GM12872 (cell line): ENCODE measurements around the gene IL36RN.
A peak's percentile ranks its signal among the peaks of the same experiment; 100 is the strongest.

Experiments used
- TF ChIP-seq, protein P1 (sequence below): IDR thresholded peaks from 3 replicates; pipeline ENCODE4 v1.5.1; 2011; ENCODE audit warnings: low read depth, mild to moderate bottlenecking, low read length, moderate library complexity; ENCODE audit not compliant: insufficient read depth

The IL36RN gene

DNA sequence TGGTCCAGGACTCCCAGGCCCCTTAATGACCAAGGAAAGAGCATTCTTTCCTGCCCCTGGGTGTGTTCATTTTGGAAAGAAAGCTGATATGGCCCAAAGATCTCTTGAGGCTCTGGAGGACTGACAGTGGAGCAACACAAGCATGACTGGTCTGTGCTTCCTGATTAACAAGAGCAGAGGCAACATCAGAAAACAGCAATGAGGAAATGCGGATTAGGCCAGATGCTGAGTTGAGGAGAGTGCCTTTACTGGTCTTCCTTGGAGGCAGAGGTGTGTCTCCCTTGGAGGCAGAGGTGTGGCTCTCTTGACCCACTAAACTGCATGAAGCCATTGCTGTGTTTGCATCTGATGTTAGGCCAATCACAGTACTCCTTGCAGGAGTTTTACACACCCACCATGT lies 26.3 kb upstream of the IL36RN start:
- TF ChIP-seq, protein P1, sequence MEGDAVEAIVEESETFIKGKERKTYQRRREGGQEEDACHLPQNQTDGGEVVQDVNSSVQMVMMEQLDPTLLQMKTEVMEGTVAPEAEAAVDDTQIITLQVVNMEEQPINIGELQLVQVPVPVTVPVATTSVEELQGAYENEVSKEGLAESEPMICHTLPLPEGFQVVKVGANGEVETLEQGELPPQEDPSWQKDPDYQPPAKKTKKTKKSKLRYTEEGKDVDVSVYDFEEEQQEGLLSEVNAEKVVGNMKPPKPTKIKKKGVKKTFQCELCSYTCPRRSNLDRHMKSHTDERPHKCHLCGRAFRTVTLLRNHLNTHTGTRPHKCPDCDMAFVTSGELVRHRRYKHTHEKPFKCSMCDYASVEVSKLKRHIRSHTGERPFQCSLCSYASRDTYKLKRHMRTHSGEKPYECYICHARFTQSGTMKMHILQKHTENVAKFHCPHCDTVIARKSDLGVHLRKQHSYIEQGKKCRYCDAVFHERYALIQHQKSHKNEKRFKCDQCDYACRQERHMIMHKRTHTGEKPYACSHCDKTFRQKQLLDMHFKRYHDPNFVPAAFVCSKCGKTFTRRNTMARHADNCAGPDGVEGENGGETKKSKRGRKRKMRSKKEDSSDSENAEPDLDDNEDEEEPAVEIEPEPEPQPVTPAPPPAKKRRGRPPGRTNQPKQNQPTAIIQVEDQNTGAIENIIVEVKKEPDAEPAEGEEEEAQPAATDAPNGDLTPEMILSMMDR = no peak

DNA sequence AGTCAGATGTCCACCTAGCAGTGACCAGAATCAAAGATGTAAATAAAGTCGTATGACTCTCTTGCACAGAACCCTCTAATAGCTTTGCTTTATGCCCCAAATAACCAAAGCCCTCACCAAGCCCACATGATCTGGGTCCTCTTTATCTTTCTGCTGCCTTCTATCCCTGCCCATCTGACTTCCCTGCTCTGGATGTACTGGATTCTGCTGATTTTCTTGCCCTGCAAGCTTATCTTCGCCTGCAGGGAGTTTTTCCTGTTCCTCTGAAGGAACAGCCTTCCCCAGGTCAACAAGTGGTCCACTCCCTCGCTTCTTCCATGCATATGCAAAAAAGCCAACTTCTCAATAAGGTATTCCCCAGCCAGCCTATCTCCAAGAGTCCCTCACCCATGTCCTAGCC lies 25.0 kb upstream of the IL36RN start:
- TF ChIP-seq, protein P1 = no peak

DNA sequence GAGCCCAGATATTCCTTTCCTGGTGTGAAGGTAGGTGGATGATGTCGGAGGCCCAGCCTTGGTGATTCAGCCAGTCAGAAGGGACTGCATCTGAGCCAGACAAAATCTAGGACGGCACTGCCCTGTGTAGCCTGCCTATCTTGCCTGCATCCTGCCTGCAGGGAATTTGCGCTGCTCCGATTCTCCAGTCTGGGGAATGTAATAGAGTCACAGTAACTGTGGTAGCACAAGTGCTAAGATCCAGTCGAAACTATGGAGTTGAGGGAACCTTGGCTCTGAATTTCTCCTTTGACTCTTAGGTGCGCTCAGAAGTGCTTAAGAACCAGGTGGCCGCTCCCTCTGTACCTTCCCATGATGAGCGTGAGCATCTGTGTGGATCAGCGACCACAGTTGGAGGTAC lies 22.2 kb upstream of the IL36RN start:
- TF ChIP-seq, protein P1 = no peak

DNA sequence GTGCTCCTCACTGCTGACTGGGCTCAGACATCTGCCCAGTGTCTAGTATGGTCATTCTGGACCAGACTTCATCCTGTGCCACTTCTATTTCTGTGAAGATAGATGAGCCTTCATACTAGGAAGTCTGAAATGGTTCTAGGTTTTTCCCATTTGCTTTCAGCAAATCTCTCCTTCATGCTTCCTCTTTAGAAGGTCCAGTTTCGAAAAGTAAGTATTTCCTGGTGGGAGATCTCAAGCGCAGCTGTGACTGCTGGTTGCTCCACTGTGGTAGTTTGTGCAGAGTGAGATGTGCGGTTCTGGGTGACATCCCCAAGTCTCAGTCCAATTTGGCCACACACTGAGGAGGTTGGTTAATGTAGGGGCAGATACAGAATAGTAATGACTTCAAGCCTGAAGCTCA lies 20.7 kb upstream of the IL36RN start:
- TF ChIP-seq, protein P1 = no peak

DNA sequence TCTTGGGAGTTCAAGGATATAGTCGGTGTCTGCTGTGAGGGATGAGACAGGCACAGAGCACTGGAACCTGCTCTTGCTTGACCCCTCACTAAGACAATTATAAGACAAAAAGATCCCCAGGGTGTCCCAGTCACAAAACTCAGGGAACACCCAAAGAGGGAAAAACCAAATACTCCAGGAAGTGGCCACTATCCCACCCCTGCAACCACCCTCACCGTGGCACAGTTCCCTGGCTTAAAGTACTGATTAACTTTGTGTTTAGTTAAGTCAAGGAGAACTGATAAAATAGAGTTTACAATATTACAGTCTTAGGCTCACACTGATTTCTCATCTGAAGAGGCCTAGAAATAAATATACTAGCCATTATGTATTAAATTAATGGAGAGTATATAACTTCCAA lies 19.8 kb upstream of the IL36RN start:
- TF ChIP-seq, protein P1 = no peak

DNA sequence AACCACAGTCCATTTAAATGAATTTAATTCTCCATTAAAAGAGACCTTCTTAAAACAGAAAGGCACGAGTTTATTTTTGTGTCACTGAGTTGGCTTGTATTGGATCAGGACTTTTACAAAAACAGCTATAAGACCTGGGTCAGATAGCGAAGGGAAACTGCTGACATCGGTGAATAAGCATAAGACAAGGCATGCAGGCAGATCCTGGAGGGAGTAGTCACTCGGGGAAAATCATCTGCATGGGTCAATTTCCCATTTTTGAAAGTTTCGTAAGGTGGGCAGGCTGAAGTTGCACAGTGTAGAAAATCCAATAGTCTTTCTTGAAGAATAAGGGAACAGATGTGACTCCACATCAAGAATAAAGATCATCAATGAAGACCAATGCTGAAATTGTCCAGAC lies 19.3 kb upstream of the IL36RN start:
- TF ChIP-seq, protein P1 = no peak

DNA sequence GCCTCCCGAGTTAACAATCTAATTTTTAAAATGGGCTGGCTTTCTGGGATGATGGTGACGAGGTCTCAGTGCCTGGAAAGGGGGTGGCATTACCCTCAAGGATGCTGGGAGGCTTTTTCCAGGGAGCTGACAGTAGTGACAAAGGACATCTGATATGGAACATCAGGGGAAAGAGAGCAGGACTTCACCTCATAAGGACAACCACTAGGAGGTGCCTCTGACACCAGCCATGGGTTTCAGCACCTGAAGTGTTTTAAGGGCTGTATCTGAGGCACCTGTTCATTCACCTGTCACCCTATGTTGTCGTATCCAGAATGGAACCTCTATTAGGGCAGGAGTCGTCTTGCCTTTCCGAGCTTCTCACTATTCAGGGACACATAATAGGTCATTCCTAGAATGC lies 17.1 kb upstream of the IL36RN start:
- TF ChIP-seq, protein P1 = peak; percentile 42; the same call in 2 of the 3 replicates

DNA sequence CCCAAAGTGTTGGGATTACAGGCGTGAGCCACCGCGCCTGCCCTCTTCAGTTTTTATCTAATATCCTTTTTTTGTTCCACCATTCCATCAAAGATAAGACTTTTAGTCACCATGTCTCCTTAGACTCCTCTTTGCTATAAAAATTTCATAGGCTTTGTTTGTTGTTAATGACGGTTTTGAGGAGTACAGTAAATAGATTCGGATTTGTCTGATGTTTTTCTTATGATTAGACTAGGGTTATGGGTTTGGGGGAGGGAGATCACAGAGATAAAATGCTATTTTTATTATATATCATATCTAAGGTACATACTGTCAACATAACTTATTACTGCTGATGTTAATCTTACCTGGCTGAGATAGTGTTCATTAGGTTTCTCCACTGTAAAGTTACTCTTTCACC lies 12.5 kb upstream of the IL36RN start:
- TF ChIP-seq, protein P1 = no peak
